ENCODE measurements around the gene ABI3BP.

The ABI3BP gene

DNA sequence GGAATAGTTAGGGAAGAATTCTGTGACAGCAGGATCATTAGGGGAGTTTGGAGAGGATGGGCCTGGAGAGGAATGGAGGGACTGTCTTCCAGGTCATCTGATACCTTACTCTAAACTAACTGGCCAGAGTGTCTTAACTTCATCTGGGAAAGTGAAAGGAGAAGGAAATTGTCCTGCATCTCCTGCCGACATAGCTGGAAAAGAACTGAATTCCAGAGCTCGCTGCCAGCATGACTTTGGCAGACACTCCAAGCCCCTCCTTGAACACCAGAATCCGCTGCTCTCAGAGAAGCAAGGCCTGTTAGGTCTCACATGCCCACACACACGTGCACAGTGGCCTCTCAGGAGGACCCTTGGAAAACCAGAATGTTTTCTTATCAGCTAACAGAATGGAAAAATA lies 10.5 kb downstream of the ABI3BP start:
- no peaks in the 10 kb centered on the region for H3K4me1 ChIP-seq (ENCODE audit: control insufficient read depth in 1 of 2, insufficient read depth in 1 of 2, low read depth in 1 of 2, low read length in 1 of 2)
- no peak for TF ChIP-seq CTCF (IDR thresholded peaks at IDR 0.05)
- no peak overlapping the region for H3K27ac ChIP-seq
- H3K36me3 ChIP-seq: no peaks in the 10 kb centered on the region
- H3K27me3 ChIP-seq: no peaks in the 10 kb centered on the region
- H3K9me3 ChIP-seq: no peaks in the 10 kb centered on the region
- no peak overlapping the region for H3K4me3 ChIP-seq (ENCODE audit: low read depth in 1 of 2, low read length in 1 of 2)

DNA sequence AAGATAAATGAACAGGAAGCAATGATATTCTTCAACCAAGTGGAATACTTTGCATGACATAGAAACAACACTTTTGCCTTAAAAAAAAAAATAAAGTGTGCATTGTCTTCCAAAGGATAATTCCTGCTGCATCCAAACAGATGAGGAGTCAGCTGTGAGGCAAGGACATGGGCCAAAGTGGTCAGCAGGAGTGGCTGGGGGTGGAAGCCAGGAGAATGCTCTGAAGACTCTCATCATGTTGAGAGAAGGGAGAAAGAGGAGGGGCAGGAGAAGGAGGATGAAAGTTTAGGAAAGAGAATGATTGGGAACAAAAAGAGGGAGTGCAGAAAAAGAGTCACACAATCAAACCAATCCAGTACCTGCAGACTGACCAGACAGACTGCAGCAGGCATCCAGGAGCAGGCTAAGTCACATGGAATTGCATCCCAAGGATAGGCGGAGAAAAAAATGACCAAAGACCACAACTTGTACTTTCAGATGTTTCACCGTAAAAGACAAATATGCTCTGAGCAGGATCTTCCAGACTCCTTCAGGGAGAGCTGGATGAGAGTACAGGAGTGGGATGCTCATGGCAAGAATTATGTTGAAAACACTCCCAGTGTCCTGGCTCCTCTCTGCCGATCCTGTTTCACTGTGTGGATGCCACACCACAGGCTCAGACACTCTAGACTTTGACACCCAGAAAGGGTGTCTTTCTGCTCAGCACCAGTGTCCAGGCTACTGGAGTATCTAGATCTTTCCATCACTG lies 11.9 kb downstream of the ABI3BP start:
- H3K4me1 ChIP-seq (ENCODE audit: control insufficient read depth in 1 of 2, insufficient read depth in 1 of 2, low read depth in 1 of 2, low read length in 1 of 2): no peaks in the 10 kb centered on the region
- H3K9me3 ChIP-seq: no peaks in the 10 kb centered on the region
- no peak overlapping the region for H3K27ac ChIP-seq
- H3K36me3 ChIP-seq: no peaks in the 10 kb centered on the region
- H3K27me3 ChIP-seq: no peaks in the 10 kb centered on the region
- no peak for TF ChIP-seq CTCF (IDR thresholded peaks at IDR 0.05)
- no peak overlapping the region for H3K4me3 ChIP-seq (ENCODE audit: low read depth in 1 of 2, low read length in 1 of 2)

GRCh38 chr3:100978011-100978659 lies 15.1 kb downstream of the ABI3BP start:
- Histone ChIP-seq H3K4me1 (ENCODE audit: control insufficient read depth in 1 of 2, insufficient read depth in 1 of 2, low read depth in 1 of 2, low read length in 1 of 2) (no peaks in the 10 kb centered on the region), H3K36me3 (no peaks in the 10 kb centered on the region), H3K27me3 (no peaks in the 10 kb centered on the region), H3K4me3 (ENCODE audit: low read depth in 1 of 2, low read length in 1 of 2) (no peak overlapping the region), H3K9me3 (no peaks in the 10 kb centered on the region), H3K27ac (no peak overlapping the region)
- no peak for TF ChIP-seq CTCF (IDR thresholded peaks at IDR 0.05)

- no peak for TF ChIP-seq CTCF (IDR thresholded peaks at IDR 0.05)
- H3K27me3 ChIP-seq: no peaks in the 10 kb centered on the region
- H3K9me3 ChIP-seq: no peaks in the 10 kb centered on the region
- H3K4me3 ChIP-seq (ENCODE audit: low read depth in 1 of 2, low read length in 1 of 2): no peak overlapping the region
- no peaks in the 10 kb centered on the region for H3K4me1 ChIP-seq (ENCODE audit: control insufficient read depth in 1 of 2, insufficient read depth in 1 of 2, low read depth in 1 of 2, low read length in 1 of 2)
- H3K27ac ChIP-seq: no peak overlapping the region
- no peaks in the 10 kb centered on the region for H3K36me3 ChIP-seq
Measured at GRCh38 chr3:100976611-100977010, 16.6 kb downstream of the ABI3BP start.

DNA sequence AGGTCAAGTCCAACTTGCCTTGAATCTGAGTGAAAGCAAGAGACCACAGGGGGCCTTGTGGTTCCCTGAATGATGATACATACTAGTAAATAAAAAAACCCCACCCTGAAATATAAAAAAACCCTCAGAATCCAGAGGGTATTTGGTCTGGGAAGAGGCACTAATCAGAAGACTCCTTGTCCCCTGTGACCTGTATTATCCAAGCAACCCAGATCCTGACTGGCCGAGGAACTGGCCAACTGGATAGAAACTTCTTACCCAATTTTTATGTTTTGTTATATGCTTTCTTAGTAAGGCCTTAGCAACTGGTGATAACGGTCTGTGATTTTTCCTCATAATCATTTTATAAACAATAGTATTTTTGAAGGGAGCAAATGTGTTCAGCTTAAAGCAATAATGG lies 17.5 kb downstream of the ABI3BP start:
- no peaks in the 10 kb centered on the region for H3K27me3 ChIP-seq
- H3K4me1 ChIP-seq (ENCODE audit: control insufficient read depth in 1 of 2, insufficient read depth in 1 of 2, low read depth in 1 of 2, low read length in 1 of 2): no peaks in the 10 kb centered on the region
- H3K36me3 ChIP-seq: no peaks in the 10 kb centered on the region
- no peak overlapping the region for H3K27ac ChIP-seq
- H3K9me3 ChIP-seq: no peaks in the 10 kb centered on the region
- TF ChIP-seq CTCF (IDR thresholded peaks at IDR 0.05): no peak
- H3K4me3 ChIP-seq (ENCODE audit: low read depth in 1 of 2, low read length in 1 of 2): no peak overlapping the region

Data from neutrophil (primary cell).